CD4-positive, alpha-beta T cell treated with Interleukin-15 for 1 hour (primary cell): ENCODE data around the gene NEDD9.

ENCODE experiments used
- DNase-seq: peaks from one replicate; pipeline ENCODE4 v3.0.0-alpha.2; 2020

Gene NEDD9

DNA sequence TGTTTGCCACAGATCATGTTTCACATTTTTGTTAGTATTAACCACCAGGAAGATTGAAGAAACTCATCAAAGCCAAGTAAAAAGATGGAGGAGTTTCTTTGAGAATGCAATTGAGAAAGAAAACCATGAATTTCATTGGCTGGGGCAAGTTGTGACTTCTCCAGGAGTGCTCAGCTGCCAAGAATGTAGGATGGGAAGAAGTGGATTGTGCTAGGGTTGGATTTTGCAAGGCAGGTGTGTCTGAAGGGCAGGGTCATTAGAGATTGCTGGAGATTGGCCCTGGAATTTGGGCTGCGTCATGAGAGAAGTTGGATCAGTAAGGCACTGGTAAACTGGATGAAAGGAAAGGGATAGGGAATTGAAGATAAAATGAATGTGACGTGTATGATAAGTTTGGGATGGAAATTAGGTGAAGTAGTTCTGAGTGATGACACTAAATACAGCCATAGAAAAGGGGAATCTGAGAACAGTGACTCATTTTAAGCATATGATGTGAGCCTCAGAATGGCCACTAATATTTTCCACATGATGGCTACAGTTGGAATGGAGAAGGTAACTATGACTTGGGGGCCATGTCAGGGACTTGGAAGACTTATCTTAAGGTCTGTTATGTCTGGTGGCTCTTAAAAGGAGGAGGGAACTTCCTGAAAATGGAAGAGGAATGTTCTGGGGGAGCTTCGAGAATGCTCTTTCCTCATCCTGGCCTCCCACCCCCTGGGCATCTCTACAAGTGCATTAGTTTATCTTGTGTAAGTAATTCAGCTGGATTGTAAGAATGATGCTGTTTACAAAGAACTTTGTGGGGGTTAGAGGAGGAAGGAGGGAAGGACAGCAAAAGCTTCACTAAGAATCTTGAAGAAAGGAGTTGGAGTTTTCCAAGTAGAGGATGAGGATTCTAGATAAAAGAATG is 93.2 kb downstream of the NEDD9 start:
- no peak for DNase-seq

DNA sequence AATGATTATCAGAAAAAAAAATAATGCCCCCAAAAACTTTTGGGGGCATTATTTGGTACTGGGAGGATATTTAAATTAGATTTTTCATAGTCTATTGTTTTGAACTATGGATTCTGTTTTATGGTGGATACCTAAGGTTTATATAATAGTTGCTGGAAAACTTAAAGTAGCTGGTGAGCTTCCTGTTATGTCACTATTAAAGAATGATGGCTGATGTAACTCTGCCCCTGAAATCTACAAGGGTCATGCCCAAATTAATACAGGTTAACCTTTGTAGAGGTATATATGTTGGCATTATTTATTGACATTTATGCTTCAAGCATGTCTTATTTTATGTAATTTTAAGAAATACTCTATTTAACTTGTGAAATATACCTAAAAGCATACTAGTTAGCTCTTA is 95.7 kb downstream of the NEDD9 start:
- no peak for DNase-seq
